H54 (cell line): ENCODE data around the gene STMN3.
A peak's percentile ranks its signal among the peaks of the same experiment; 100 is the strongest.

Experiments
- DNase-seq: peaks from one replicate; pipeline ENCODE4 v3.0.0; 2011; ENCODE audit warnings: low spot score, mixed read lengths; ENCODE audit not compliant: insufficient read length
- FAIRE-seq: peaks from 3 replicates; lab custom pipeline; 2011; peaks lifted over from hg19 to GRCh38; lab: Jason Lieb, UNC
- POLR2A ChIP-seq: IDR thresholded peaks from 2 replicates; pipeline ENCODE4 v1.6.1; 2011; ENCODE audit warnings: low read depth, mild to moderate bottlenecking, low read length

Gene STMN3

GRCh38 chr20:63653041-63653973 lies at the start of gene STMN3:
Gene STMN3, minus strand, starts transcription at chr20:63653424. Its CDS starts 79 bp downstream, at chr20:63653345.
- no peak for FAIRE-seq
- no peak for TF ChIP-seq POLR2A
- DNase-seq = peak; percentile 84

DNA sequence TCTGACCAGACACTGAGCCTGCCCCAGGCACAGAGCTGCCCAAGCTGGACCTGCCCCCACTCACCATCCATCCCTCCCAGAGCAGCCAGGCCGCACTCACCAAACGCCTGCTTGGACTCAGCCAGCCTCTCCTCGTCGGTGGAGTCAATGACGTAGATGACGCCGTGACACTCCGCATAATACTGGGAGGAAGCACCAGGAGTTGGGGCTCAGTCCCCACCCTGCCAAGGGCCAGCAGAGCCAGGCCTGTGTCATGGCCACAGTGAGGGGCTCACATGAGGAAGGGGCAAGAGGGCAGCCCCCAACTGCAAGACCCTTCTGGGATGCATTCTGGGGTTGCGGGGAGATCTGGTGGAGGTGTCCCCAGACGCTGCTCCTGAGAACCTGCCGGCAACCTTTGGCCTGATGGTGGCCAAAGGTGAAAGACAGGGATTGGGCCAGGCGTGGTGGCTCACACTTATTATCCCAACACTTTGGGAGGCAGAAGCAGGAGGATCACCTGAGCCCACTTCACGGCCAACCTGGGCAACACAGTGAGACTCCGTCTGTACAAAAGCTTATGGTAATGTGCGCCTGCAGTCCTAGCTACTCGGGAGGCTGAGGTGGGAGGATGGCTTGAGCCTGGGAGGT lies 48.9 kb upstream of the STMN3 start:
- no peak for FAIRE-seq
- DNase-seq = no peak
- no peak for TF ChIP-seq POLR2A

DNA sequence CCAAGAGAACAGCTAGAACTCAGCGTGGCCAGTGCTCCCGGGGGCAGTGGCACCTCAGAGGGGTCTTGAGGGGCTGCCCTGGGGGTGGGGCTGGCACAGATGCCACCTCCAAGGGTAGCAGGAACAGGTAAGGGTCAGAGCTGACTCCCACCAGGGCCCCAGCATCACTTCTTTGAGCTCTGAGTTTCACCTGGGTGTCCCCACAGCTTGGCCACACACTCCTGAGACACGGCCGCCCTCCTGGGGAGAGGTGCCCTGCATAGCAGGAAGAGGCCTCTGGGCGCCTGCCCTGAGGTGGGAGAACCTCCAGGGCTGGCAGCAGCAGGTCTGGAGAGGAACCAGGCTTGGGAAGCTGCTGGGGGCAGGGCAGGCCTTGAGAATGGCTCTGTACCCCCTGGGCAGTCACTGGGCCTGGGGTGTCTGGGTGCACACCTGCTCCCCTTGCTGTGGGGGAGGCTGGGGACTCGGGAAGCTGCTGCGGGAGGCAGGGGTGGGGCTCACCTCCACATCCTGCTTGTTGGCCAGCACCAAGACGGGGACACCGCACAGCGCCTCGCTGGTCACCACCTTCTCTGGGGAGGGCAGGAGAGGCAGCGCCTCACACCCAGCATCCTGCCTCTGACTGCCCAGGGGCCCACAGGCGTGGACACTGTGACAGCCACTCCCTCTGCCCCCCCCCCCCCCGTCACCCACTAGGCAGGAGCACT lies 48.3 kb upstream of the STMN3 start:
- 0 out of 2 replicates have a peak, but pooled peaks have one; percentile 33 for TF ChIP-seq POLR2A
- no peak for FAIRE-seq

GRCh38 chr20:63701051-63701328 lies 47.8 kb upstream of the STMN3 start:
- TF ChIP-seq POLR2A = no peak
- DNase-seq = no peak
- FAIRE-seq = no peak

More for the DNA sequence above, 48.3 kb upstream of the STMN3 start:
- DNase-seq = peak; percentile 45

GRCh38 chr20:63700199-63701050 lies 47.2 kb upstream of the STMN3 start:
- DNase-seq (no peak), FAIRE-seq (no peak)
- no peak for TF ChIP-seq POLR2A

GRCh38 chr20:63699466-63700198 lies 46.4 kb upstream of the STMN3 start:
- DNase-seq = peak; percentile 31
- TF ChIP-seq POLR2A = no peak
- FAIRE-seq = no peak

DNA sequence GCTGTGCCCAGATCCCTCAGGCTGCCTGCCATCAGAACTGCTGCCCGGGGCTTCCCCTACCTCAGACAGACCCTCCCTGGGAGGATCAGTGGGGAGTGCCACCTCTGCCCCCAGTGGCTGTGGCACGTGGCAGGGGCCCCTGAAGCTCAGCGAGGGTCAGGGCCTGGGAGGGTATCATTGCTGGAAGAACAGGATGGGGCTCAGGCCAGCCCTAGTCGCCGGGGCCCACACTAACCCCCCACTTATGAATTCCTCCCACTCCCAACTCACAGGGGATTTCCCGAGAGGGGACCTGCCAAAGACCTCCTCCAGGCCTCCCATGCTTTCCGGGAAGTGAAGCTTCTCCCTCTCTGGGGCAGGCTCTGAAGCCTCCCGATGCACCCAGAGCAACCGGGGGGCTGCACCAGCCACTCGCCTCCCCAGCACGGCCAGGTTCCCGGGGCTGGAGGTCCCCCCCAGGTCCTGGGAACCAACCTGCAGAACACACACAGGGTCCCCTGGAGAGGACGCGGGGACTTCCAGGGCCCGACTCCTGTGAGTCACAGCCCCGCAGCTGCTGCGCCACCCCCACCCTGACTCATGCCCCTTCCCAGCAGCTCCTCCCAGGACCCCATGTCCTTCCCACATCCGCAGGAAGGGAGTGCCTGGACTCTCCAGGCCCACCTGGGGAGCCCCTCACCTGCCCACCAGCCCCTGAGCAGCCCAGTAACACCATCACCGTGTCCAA lies 45.7 kb upstream of the STMN3 start:
- DNase-seq (peak; percentile 96), FAIRE-seq (no peak)
- no peak for TF ChIP-seq POLR2A

GRCh38 chr20:63697868-63698545 lies 44.8 kb upstream of the STMN3 start:
- FAIRE-seq (no peak), DNase-seq (no peak)
- no peak for TF ChIP-seq POLR2A

GRCh38 chr20:63697357-63697867 lies 44.2 kb upstream of the STMN3 start:
- DNase-seq (peak; percentile 38), FAIRE-seq (no peak)
- no peak for TF ChIP-seq POLR2A

- TF ChIP-seq POLR2A = no peak; the same call in 1 of the 2 replicates
- DNase-seq (no peak), FAIRE-seq (no peak)
These were observed 43.6 kb upstream of the STMN3 start, which contains the start of gene TNFRSF6B for GRCh38 chr20:63696628-63697356. Gene TNFRSF6B, plus strand, starts transcription at chr20:63696652. Its CDS starts 116 bp downstream, at chr20:63696768.

- FAIRE-seq (no peak), DNase-seq (peak; percentile 42)
- no peak for TF ChIP-seq POLR2A
These were observed 43.0 kb upstream of the STMN3 start for GRCh38 chr20:63696306-63696627.
